H9 (cell line): ENCODE data around the gene SLC25A14. TPM values are rescaled to one million over a fixed set of nuclear protein-coding genes. Genes with fewer than 3 reads are reported as not detected.

ENCODE experiments used
- DNase-seq: peaks from one replicate; pipeline ENCODE4 v3.0.0-alpha.2; 2017
- H2AFZ ChIP-seq: one replicate; pipeline ENCODE4 v1.6.1; 2013; ENCODE audit warnings: mild to moderate bottlenecking, low read length, control low read depth, moderate library complexity
- H2AK5ac ChIP-seq: 2 replicates; pipeline ENCODE4 v1.6.1; 2013; ENCODE audit warnings: low read length, control low read depth, mixed read lengths; ENCODE audit not compliant: insufficient read length
- H2BK120ac ChIP-seq: one replicate; pipeline ENCODE4 v1.6.1; 2013; ENCODE audit warnings: low read depth, mild to moderate bottlenecking, low read length, control low read depth, inconsistent platforms; ENCODE audit not compliant: poor library complexity, severe bottlenecking
- H2BK12ac ChIP-seq: 2 replicates; pipeline ENCODE4 v1.6.1; 2013; ENCODE audit warnings: low read length, control low read depth, mixed read lengths, low read depth; ENCODE audit not compliant: insufficient read length
- H2BK15ac ChIP-seq: 2 replicates; pipeline ENCODE4 v1.6.1; 2013; ENCODE audit warnings: low read depth, low read length, control low read depth
- H2BK20ac ChIP-seq: one replicate; pipeline ENCODE4 v1.6.1; 2013; ENCODE audit warnings: low read depth, mild to moderate bottlenecking, low read length, control low read depth, inconsistent platforms; ENCODE audit not compliant: poor library complexity, severe bottlenecking
- H2BK5ac ChIP-seq: 2 replicates; pipeline ENCODE4 v1.6.1; 2013; ENCODE audit warnings: low read length, control low read depth, mixed read lengths; ENCODE audit not compliant: insufficient read length
- H3K14ac ChIP-seq: 2 replicates; pipeline ENCODE4 v1.6.1; 2013; ENCODE audit warnings: low read length, control low read depth; ENCODE audit not compliant: insufficient read depth
- H3K18ac ChIP-seq: 2 replicates; pipeline ENCODE4 v1.6.1; 2013; ENCODE audit warnings: low read depth, mild to moderate bottlenecking, mixed read lengths, low read length, control low read depth; ENCODE audit not compliant: insufficient read length
- H3K23ac ChIP-seq: 2 replicates; pipeline ENCODE4 v1.6.1; 2013; ENCODE audit warnings: low read length, control low read depth, mixed read lengths, low read depth; ENCODE audit not compliant: insufficient read length
- H3K23me2 ChIP-seq: 2 replicates; pipeline ENCODE4 v1.6.1; 2013; ENCODE audit warnings: low read depth, mild to moderate bottlenecking, mixed read lengths, low read length, control low read depth; ENCODE audit not compliant: insufficient read length, poor library complexity, severe bottlenecking
- H3K27ac ChIP-seq: 2 replicates; pipeline ENCODE4 v1.5.1; 2013; ENCODE audit warnings: low read length, control low read depth, mixed read lengths, low read depth; ENCODE audit not compliant: insufficient read length
- H3K27me3 ChIP-seq: 2 replicates; pipeline ENCODE4 v1.6.1; 2013; ENCODE audit warnings: low read length, control low read depth, inconsistent platforms; ENCODE audit not compliant: insufficient read depth
- H3K4ac ChIP-seq: 2 replicates; pipeline ENCODE4 v1.6.1; 2013; ENCODE audit warnings: low read depth, mild to moderate bottlenecking, control low read depth, inconsistent platforms, low read length, moderate library complexity
- H3K4me1 ChIP-seq: 2 replicates; pipeline ENCODE4 v1.6.1; 2013; ENCODE audit warnings: low read length, control low read depth, inconsistent platforms; ENCODE audit not compliant: insufficient read depth
- H3K4me2 ChIP-seq: 2 replicates; pipeline ENCODE4 v1.6.1; 2013; ENCODE audit warnings: low read length, control low read depth, mixed read lengths; ENCODE audit not compliant: insufficient read length, insufficient read depth
- H3K56ac ChIP-seq: 2 replicates; pipeline ENCODE4 v1.6.1; 2013; ENCODE audit warnings: low read depth, mild to moderate bottlenecking, mixed read lengths, low read length, control low read depth; ENCODE audit not compliant: insufficient read length
- H3K79me1 ChIP-seq: 2 replicates; pipeline ENCODE4 v1.6.1; 2013; ENCODE audit warnings: low read depth, mild to moderate bottlenecking, moderate library complexity, low read length, control low read depth, inconsistent platforms; ENCODE audit not compliant: insufficient read depth, poor library complexity, severe bottlenecking
- H3K79me2 ChIP-seq: 2 replicates; pipeline ENCODE4 v1.6.1; 2013; ENCODE audit warnings: low read length, control low read depth, inconsistent platforms; ENCODE audit not compliant: insufficient read depth
- H3K9ac ChIP-seq: 2 replicates; pipeline ENCODE4 v1.6.1; 2013; ENCODE audit warnings: low read length, control low read depth, mixed read lengths; ENCODE audit not compliant: insufficient read length; ENCODE audit errors: extremely low read depth
- H3K9me3 ChIP-seq: one replicate; pipeline ENCODE4 v1.6.1; 2013; ENCODE audit warnings: low read depth, low read length, inconsistent platforms; ENCODE audit not compliant: control insufficient read depth
- H3T11ph ChIP-seq: one replicate; pipeline ENCODE4 v1.6.1; 2013; ENCODE audit warnings: mild to moderate bottlenecking, low read length, control low read depth, inconsistent platforms
- H4K20me1 ChIP-seq: one replicate; pipeline ENCODE4 v1.6.1; 2013; ENCODE audit not compliant: control insufficient read depth, insufficient read length, insufficient read depth
- H4K5ac ChIP-seq: 2 replicates; pipeline ENCODE4 v1.6.1; 2013; ENCODE audit warnings: low read depth, mild to moderate bottlenecking, mixed read lengths, low read length, control low read depth; ENCODE audit not compliant: insufficient read length
- H4K8ac ChIP-seq: replicated peaks from 2 replicates; pipeline ENCODE4 v1.6.1; 2013; ENCODE audit warnings: low read length, control low read depth, mixed read lengths, low read depth; ENCODE audit not compliant: insufficient read length
- H4K91ac ChIP-seq: 2 replicates; pipeline ENCODE4 v1.6.1; 2013; ENCODE audit warnings: low read depth, mild to moderate bottlenecking, moderate library complexity, mixed read lengths, low read length, control low read depth; ENCODE audit not compliant: insufficient read length
- H3K27ac Mint-ChIP-seq, 3 experiments: 2 replicates in 2 of 3; 3 replicates in 1 of 3; pipeline ENCODE4 v1.8.0; 2020 to 2021; ENCODE audit warnings: mixed read lengths in 3 of 3, mild to moderate bottlenecking in 1 of 3, moderate library complexity in 1 of 3
- H3K27me3 Mint-ChIP-seq: 2 replicates; pipeline ENCODE4 v1.8.0; 2021; ENCODE audit warnings: low read depth, mild to moderate bottlenecking, moderate library complexity, mixed read lengths
- H3K36me3 Mint-ChIP-seq, 3 experiments: 2 replicates in 2 of 3; 3 replicates in 1 of 3; pipeline ENCODE4 v1.8.0; 2020 to 2021; ENCODE audit warnings: low read depth in 3 of 3, mixed read lengths in 3 of 3; ENCODE audit not compliant: insufficient read depth in 1 of 3
- H3K4me1 Mint-ChIP-seq, 2 experiments: 2 replicates each; pipeline ENCODE4 v1.8.0; 2020; ENCODE audit warnings: mixed read lengths in 2 of 2
- H3K4me3 Mint-ChIP-seq, 2 experiments: 2 replicates in 1 of 2; 3 replicates in 1 of 2; pipeline ENCODE4 v1.8.0; 2020 to 2021; ENCODE audit warnings: mild to moderate bottlenecking in 2 of 2, mixed read lengths in 2 of 2, moderate library complexity in 1 of 2
- H3K9me3 Mint-ChIP-seq, 2 experiments: 2 replicates in 1 of 2; 3 replicates in 1 of 2; pipeline ENCODE4 v1.8.0; 2020; ENCODE audit warnings: mild to moderate bottlenecking in 2 of 2, mixed read lengths in 2 of 2, moderate library complexity in 1 of 2
- WGBS: extraction: QIAGEN DNeasy Blood & Tissue Kit; methylation state at CpG from one replicate; pipeline ENCODE4 v1.1.7; 2013; ENCODE audit warnings: missing lambda C conversion rate, low lambda C conversion rate, mixed read lengths; ENCODE audit not compliant: insufficient read length; ENCODE audit errors: extremely low coverage; 5-methylcytosine and 5-hydroxymethylcytosine counted together
- total RNA-seq: library from RNA; stranded (reverse); gene quantifications from 2 replicates; pipeline ENCODE4 v1.2.1, GENCODE V29; 2021
- TF ChIP-seq, protein P1 (sequence below): fragments of 200-600 bp; sonication (generic); conservative IDR thresholded peaks from 3 replicates; pipeline ENCODE4 v1.8.0; 2021; ENCODE audit warnings: antibody characterized with exemption, mild to moderate bottlenecking

The SLC25A14 gene
- total RNA-seq, 1 experiment from 2014 or later, result 12.7 TPM

DNA sequence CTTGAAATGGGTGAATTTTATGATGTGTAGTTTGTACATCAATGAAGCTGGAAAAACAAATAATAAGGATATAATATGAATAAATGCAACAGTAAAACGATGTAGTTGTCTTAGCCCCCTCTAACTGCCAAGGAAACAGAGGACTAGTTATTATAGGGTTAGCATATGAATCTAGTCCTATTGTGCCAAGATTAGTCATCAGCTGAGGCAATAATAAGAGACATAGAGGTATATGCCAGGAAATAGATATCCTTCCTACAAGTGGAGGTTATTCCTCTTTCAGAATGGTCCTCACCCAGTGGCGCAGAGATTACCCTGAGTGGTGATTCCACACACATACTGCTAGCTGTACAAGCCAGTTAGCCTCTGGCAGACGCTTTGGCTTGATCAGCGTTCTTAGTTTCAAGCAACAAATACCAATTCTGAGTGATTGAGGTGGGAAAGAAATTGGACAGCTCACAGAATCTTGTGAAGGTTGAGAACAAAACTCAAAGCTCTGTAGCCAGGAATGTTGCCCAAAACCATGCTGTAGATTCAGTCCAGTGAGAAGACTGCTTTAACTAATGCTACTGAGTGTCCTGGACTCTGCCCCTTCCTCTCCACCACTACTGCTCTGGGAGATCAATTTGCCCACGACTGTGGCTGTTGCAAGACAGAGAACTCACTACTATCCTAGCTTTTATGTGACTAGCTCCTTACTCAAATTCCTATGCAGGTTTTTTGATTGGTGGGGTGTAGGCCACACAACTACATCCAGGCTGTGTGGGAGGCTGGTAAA, 44.0 kb upstream of the SLC25A14 start:
- no peak overlapping the region for H2BK5ac ChIP-seq
- no peak overlapping the region for H4K8ac ChIP-seq
- no CpG with 5 or more reads among the region's 5 CpGs for WGBS
- peaks cover 17% of the 10 kb centered on the region for H3K9me3 ChIP-seq
- H3K14ac ChIP-seq, result no peak overlapping the region
- no peak overlapping the region for H2AK5ac ChIP-seq
- no peak overlapping the region for H3T11ph ChIP-seq
- H3K4me1 ChIP-seq, result no peaks in the 10 kb centered on the region
- no peak overlapping the region for H4K5ac ChIP-seq
- H3K79me2 ChIP-seq, result no peaks in the 10 kb centered on the region
- no peaks in the 10 kb centered on the region; the same call in 1 of the 2 replicates for H3K27me3 Mint-ChIP-seq
- no peaks in the 10 kb centered on the region for H3K23me2 ChIP-seq
- no peak overlapping the region for H3K4ac ChIP-seq
- no peak overlapping the region for H3K27ac ChIP-seq
- no peak overlapping the region for H3K4me3 Mint-ChIP-seq
- H2AFZ ChIP-seq, result no peak overlapping the region
- H2BK15ac ChIP-seq, result no peak overlapping the region
- no peaks in the 10 kb centered on the region for H3K79me1 ChIP-seq
- no peak overlapping the region for H2BK20ac ChIP-seq
- H3K9ac ChIP-seq, result no peak overlapping the region
- peaks cover 21 to 33% of the 10 kb centered on the region in 2 experiments for H3K9me3 Mint-ChIP-seq
- no peak overlapping the region for H2BK120ac ChIP-seq
- H3K27me3 ChIP-seq, result no peaks in the 10 kb centered on the region
- H4K91ac ChIP-seq, result no peak overlapping the region
- H3K23ac ChIP-seq, result no peak overlapping the region
- no peak overlapping the region for H3K56ac ChIP-seq
- H4K20me1 ChIP-seq, result no peaks in the 10 kb centered on the region
- peaks cover 8 to 14% (median 10%) of the 10 kb centered on the region in 3 experiments; a peak in 6 of 7 replicates for H3K36me3 Mint-ChIP-seq
- H3K27ac Mint-ChIP-seq, result no peak overlapping the region; a peak in 1 of 7 replicates
- H3K18ac ChIP-seq, result no peak overlapping the region
- no peak for DNase-seq
- H2BK12ac ChIP-seq, result no peak overlapping the region
- TF ChIP-seq, protein P1, sequence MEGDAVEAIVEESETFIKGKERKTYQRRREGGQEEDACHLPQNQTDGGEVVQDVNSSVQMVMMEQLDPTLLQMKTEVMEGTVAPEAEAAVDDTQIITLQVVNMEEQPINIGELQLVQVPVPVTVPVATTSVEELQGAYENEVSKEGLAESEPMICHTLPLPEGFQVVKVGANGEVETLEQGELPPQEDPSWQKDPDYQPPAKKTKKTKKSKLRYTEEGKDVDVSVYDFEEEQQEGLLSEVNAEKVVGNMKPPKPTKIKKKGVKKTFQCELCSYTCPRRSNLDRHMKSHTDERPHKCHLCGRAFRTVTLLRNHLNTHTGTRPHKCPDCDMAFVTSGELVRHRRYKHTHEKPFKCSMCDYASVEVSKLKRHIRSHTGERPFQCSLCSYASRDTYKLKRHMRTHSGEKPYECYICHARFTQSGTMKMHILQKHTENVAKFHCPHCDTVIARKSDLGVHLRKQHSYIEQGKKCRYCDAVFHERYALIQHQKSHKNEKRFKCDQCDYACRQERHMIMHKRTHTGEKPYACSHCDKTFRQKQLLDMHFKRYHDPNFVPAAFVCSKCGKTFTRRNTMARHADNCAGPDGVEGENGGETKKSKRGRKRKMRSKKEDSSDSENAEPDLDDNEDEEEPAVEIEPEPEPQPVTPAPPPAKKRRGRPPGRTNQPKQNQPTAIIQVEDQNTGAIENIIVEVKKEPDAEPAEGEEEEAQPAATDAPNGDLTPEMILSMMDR, result no peak
- no peaks in the 10 kb centered on the region for H3K4me1 Mint-ChIP-seq
- H3K4me2 ChIP-seq, result no peak overlapping the region
